Uterus (tissue), 4 donors: ENCODE measurements around the gene ARRDC5. TPM values are rescaled to one million over a fixed set of nuclear protein-coding genes. Genes with fewer than 3 reads are reported as not detected.

Experiments used
- DNase-seq, 2 donors: peaks; one replicate each; pipeline ENCODE4 v3.0.0-alpha.2; 2019 to 2020
- H3K27ac ChIP-seq, 2 donors: fragments of 200-600 bp; sonication (generic); 1 replicate in 1 of 2; 2 replicates in 1 of 2; pipeline ENCODE4 v1.5.1; 2016 to 2018
- H3K27me3 ChIP-seq, 2 donors: fragments of 200-600 bp; sonication (generic); one replicate each; pipeline ENCODE4 v1.5.1; 2018 to 2019; ENCODE audit warnings: control low read depth in 1 of 2
- H3K36me3 ChIP-seq, 2 donors: fragments of 200-600 bp; sonication (generic); one replicate each; pipeline ENCODE4 v1.5.1; 2019; ENCODE audit warnings: control low read depth in 1 of 2
- H3K4me1 ChIP-seq, 2 donors: fragments of 200-600 bp; sonication (generic); one replicate each; pipeline ENCODE4 v1.5.1; 2018 to 2019; ENCODE audit warnings: control low read depth in 1 of 2
- H3K4me3 ChIP-seq, 2 donors: fragments of 200-600 bp; sonication (generic); 1 replicate in 1 of 2; 2 replicates in 1 of 2; pipeline ENCODE4 v1.5.1; 2018 to 2019; ENCODE audit warnings: mild to moderate bottlenecking in 1 of 2
- H3K9me3 ChIP-seq, 2 donors: fragments of 200-600 bp; sonication (generic); one replicate each; pipeline ENCODE4 v1.5.1; 2019; ENCODE audit warnings: control low read depth in 1 of 2
- POLR2A ChIP-seq, 2 donors: fragments of 450-650 bp; IDR thresholded peaks; one replicate each; pipeline ENCODE4 v1.6.1; 2016; ENCODE audit warnings: antibody characterized with exemption in 2 of 2, mild to moderate bottlenecking in 1 of 2, moderate library complexity in 1 of 2
- intact Hi-C: fragments of 100-400 bp; cut with DNase I; formaldehyde crosslinking; loops from one replicate; pipeline ENCODE4 v1.15.1; 2023; ENCODE audit warnings: low total_unique reads
- total RNA-seq, 4 donors: library from RNA; depleted of rRNA in 3 of 4; stranded (reverse); fragments of >200 nt in 3 of 4; gene quantifications; one replicate each; pipeline versions ENCODE4 v1.1.0 to v1.2.4, GENCODE V29; 2014 to 2023
- TF ChIP-seq, protein P1 (sequence below), 4 experiments: fragments of 200-600 bp in 2 of 4; fragments of 450-650 bp in 2 of 4; sonication (generic) in 2 of 4; IDR thresholded peaks; one replicate each; pipeline ENCODE4 v1.5.1; 2016 to 2019; ENCODE audit warnings: antibody characterized with exemption in 4 of 4, mild to moderate bottlenecking in 2 of 4, moderate library complexity in 1 of 4
- donor health status: DM: yes; HTN: yes; CAD: no.

ARRDC5 gene
- total RNA-seq, 4 donors from 2014 or later: 0.26 to 0.70 TPM; not detected in 2

DNA sequence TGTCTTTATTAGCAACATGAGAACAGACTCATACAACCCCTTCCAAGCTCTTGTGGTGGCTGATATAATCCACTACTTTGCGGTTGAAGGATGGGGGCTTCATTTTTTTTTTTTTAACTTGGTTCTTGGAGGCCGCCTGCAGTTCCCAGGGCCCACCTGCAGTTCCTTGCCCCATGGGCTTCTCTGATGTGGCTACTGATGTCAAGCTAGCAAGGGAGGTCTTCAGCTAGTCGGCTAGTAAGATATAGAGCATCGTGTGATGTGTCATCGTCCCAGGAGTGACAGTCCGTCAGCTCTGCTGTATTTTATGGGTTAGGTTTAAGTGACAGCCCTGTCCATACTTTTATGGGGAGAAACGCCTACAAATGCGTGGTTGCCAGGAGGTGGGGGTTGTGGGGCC is 32.7 kb upstream of the ARRDC5 start:
- TF ChIP-seq, protein P1, sequence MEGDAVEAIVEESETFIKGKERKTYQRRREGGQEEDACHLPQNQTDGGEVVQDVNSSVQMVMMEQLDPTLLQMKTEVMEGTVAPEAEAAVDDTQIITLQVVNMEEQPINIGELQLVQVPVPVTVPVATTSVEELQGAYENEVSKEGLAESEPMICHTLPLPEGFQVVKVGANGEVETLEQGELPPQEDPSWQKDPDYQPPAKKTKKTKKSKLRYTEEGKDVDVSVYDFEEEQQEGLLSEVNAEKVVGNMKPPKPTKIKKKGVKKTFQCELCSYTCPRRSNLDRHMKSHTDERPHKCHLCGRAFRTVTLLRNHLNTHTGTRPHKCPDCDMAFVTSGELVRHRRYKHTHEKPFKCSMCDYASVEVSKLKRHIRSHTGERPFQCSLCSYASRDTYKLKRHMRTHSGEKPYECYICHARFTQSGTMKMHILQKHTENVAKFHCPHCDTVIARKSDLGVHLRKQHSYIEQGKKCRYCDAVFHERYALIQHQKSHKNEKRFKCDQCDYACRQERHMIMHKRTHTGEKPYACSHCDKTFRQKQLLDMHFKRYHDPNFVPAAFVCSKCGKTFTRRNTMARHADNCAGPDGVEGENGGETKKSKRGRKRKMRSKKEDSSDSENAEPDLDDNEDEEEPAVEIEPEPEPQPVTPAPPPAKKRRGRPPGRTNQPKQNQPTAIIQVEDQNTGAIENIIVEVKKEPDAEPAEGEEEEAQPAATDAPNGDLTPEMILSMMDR (IDR thresholded peaks at IDR 0.05): no peak
- TF ChIP-seq POLR2A (IDR thresholded peaks at IDR 0.05): no peak
- Histone ChIP-seq H3K27me3 (no peaks in the 10 kb centered on the region), H3K27ac (no peak overlapping the region), H3K36me3 (no peaks in the 10 kb centered on the region), H3K9me3 (no peaks in the 10 kb centered on the region), H3K4me1 (no peaks in the 10 kb centered on the region), H3K4me3 (no peak overlapping the region)
- no peak for DNase-seq
- intact Hi-C loops: no loop called here

DNA sequence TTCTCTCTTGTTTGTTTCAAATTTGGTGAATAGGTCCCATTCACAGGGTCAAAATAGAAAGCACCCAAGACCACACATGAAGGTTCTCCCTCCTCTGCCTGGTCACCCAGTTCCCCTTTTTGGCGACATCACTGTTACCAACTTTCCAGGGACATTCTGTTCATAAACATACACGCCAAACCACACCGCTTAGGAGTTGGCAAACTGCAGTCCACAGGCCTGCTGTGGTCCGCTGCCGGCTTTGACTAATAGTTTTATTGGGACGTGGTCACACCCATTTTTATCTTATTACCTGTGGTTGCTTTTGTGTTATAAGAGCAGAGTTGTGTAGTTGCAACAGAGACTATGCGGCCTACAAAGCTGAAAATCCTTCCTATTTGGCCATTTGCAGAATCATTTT is 30.8 kb upstream of the ARRDC5 start:
- intact Hi-C loops: no loop called here
- Histone ChIP-seq H3K9me3 (no peaks in the 10 kb centered on the region), H3K27me3 (no peaks in the 10 kb centered on the region), H3K36me3 (no peaks in the 10 kb centered on the region), H3K27ac (no peak overlapping the region), H3K4me3 (no peak overlapping the region), H3K4me1 (no peaks in the 10 kb centered on the region)
- DNase-seq: no peak
- TF ChIP-seq, protein P1 (IDR thresholded peaks at IDR 0.05): no peak
- no peak for TF ChIP-seq POLR2A (IDR thresholded peaks at IDR 0.05)

DNA sequence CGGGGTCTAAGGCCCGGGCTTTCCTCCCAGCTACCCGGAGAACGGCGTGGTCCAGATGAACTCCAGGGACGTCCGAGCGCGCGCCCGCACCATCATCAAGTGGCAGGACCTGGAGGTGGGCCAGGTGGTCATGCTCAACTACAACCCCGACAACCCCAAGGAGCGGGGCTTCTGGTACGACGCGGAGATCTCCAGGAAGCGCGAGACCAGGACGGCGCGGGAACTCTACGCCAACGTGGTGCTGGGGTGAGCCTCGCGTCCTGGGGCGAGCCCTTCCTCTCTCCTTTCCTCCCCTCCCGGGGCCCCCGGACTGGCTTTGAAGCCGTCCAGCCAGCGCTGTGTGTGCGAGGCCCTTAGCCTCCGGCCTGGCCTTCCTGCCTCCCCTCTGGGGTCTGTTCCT is 30.0 kb upstream of the ARRDC5 start:
- intact Hi-C loops: no loop called here
- H3K4me1 ChIP-seq: no peaks in the 10 kb centered on the region
- no peaks in the 10 kb centered on the region for H3K27me3 ChIP-seq
- H3K9me3 ChIP-seq: no peaks in the 10 kb centered on the region
- TF ChIP-seq, protein P1 (IDR thresholded peaks at IDR 0.05): no peak
- no peak for TF ChIP-seq POLR2A (IDR thresholded peaks at IDR 0.05)
- H3K36me3 ChIP-seq: no peaks in the 10 kb centered on the region
- DNase-seq: no peak
- H3K27ac ChIP-seq: no peak overlapping the region
- no peak overlapping the region for H3K4me3 ChIP-seq

DNA sequence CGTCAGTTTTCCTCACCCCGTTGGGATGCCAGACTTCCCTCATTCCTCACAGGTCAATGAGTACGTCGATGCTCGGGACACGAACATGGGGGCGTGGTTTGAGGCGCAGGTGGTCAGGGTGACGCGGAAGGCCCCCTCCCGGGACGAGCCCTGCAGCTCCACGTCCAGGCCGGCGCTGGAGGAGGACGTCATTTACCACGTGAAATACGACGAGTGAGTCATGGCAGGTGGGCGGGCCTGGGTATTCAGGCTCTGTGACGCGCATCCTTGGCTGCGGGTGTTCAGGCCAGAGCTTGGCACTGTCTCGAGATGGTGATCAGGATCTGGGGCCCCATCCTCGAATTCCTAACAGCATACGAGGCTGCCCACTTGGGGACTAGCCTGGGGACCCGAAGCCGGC is 28.0 kb upstream of the ARRDC5 start:
- peak in 1 of 2 donors; percentile 53 for DNase-seq
- no peak overlapping the region for H3K27ac ChIP-seq
- no peak for TF ChIP-seq POLR2A (IDR thresholded peaks at IDR 0.05)
- TF ChIP-seq, protein P1 (IDR thresholded peaks at IDR 0.05): no peak
- H3K4me3 ChIP-seq: no peak overlapping the region
- H3K27me3 ChIP-seq: no peaks in the 10 kb centered on the region
- intact Hi-C loops: no loop called here
- H3K36me3 ChIP-seq: no peaks in the 10 kb centered on the region
- no peaks in the 10 kb centered on the region for H3K4me1 ChIP-seq
- no peaks in the 10 kb centered on the region for H3K9me3 ChIP-seq

DNA sequence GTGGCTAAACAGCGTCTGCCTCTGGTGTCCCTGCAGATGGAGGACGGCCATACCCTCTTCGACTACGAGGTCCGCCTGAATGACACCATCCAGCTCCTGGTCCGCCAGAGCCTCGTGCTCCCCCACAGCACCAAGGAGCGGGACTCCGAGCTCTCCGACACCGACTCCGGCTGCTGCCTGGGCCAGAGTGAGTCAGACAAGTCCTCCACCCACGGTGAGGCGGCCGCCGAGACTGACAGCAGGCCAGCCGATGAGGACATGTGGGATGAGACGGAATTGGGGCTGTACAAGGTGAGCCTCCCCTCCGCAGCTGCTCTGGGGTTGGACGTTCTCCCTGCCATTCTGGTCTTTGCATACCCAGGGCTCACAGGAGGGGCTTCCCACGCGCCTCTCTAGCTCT is 26.5 kb upstream of the ARRDC5 start:
- intact Hi-C loops: no loop called here
- H3K9me3 ChIP-seq: no peaks in the 10 kb centered on the region
- DNase-seq: peak in 1 of 2 donors; percentile 33
- H3K4me3 ChIP-seq: no peak overlapping the region
- TF ChIP-seq POLR2A (IDR thresholded peaks at IDR 0.05): no peak
- TF ChIP-seq, protein P1 (IDR thresholded peaks at IDR 0.05): no peak
- H3K27ac ChIP-seq: no peak overlapping the region
- no peaks in the 10 kb centered on the region for H3K27me3 ChIP-seq
- no peaks in the 10 kb centered on the region for H3K36me3 ChIP-seq
- no peaks in the 10 kb centered on the region for H3K4me1 ChIP-seq
